ENCODE data around the gene ALPK1.

Gene ALPK1

GRCh38 chr4:112340023-112340422 is 42.9 kb downstream of the ALPK1 start:
- H3K4me1 Mint-ChIP-seq = no peaks in the 10 kb centered on the region
- no peak overlapping the region for H3K27ac Mint-ChIP-seq
- no peaks in the 10 kb centered on the region for H3K9me3 Mint-ChIP-seq
- DNase-seq (ENCODE audit: low spot score in 2 of 2) (no peak), ATAC-seq (no peak)
- H3K36me3 Mint-ChIP-seq = no peaks in the 10 kb centered on the region
- H3K4me3 Mint-ChIP-seq = no peak overlapping the region

- ATAC-seq = no peak
- no peak overlapping the region for H3K4me3 Mint-ChIP-seq
- no peaks in the 10 kb centered on the region for H3K4me1 Mint-ChIP-seq
- no peak for DNase-seq (ENCODE audit: low spot score in 2 of 2)
- H3K9me3 Mint-ChIP-seq = no peaks in the 10 kb centered on the region
- no peaks in the 10 kb centered on the region for H3K36me3 Mint-ChIP-seq
- no peak overlapping the region for H3K27ac Mint-ChIP-seq
Measured at GRCh38 chr4:112341033-112341432, 43.9 kb downstream of the ALPK1 start.

- DNase-seq (ENCODE audit: low spot score in 2 of 2) (no peak), ATAC-seq (no peak)
- Mint-ChIP-seq H3K4me1 (no peaks in the 10 kb centered on the region), H3K36me3 (no peaks in the 10 kb centered on the region), H3K9me3 (no peaks in the 10 kb centered on the region), H3K27ac (no peak overlapping the region), H3K4me3 (no peak overlapping the region)
Measured at GRCh38 chr4:112343330-112344080, 46.3 kb downstream of the ALPK1 start.

GRCh38 chr4:112348488-112349158 is 51.5 kb downstream of the ALPK1 start:
- Mint-ChIP-seq H3K27ac (no peak overlapping the region), H3K4me1 (no peaks in the 10 kb centered on the region), H3K36me3 (no peaks in the 10 kb centered on the region), H3K4me3 (no peak overlapping the region), H3K9me3 (no peaks in the 10 kb centered on the region)
- ATAC-seq = no peak
- no peak for DNase-seq (ENCODE audit: low spot score in 2 of 2)

GRCh38 chr4:112352736-112353135 is 55.6 kb downstream of the ALPK1 start:
- H3K4me1 Mint-ChIP-seq = no peaks in the 10 kb centered on the region
- H3K4me3 Mint-ChIP-seq = no peak overlapping the region
- no peaks in the 10 kb centered on the region for H3K36me3 Mint-ChIP-seq
- no peak overlapping the region for H3K27ac Mint-ChIP-seq
- H3K9me3 Mint-ChIP-seq = no peaks in the 10 kb centered on the region
- ATAC-seq = no peak
- no peak for DNase-seq (ENCODE audit: low spot score in 2 of 2)

- Mint-ChIP-seq H3K4me3 (no peak overlapping the region), H3K27ac (no peak overlapping the region), H3K4me1 (no peaks in the 10 kb centered on the region), H3K36me3 (no peaks in the 10 kb centered on the region), H3K9me3 (no peaks in the 10 kb centered on the region)
- no peak for DNase-seq (ENCODE audit: low spot score in 2 of 2)
- ATAC-seq = no peak
Measured at GRCh38 chr4:112355662-112356061, 58.5 kb downstream of the ALPK1 start.

GRCh38 chr4:112357453-112357852 is 60.3 kb downstream of the ALPK1 start:
- H3K4me3 Mint-ChIP-seq = no peak overlapping the region
- no peak overlapping the region for H3K27ac Mint-ChIP-seq
- no peaks in the 10 kb centered on the region for H3K9me3 Mint-ChIP-seq
- peak; percentile 11 for ATAC-seq
- DNase-seq (ENCODE audit: low spot score in 2 of 2) = no peak
- no peaks in the 10 kb centered on the region for H3K36me3 Mint-ChIP-seq
- no peaks in the 10 kb centered on the region for H3K4me1 Mint-ChIP-seq

GRCh38 chr4:112357897-112358296 is 60.7 kb downstream of the ALPK1 start:
- ATAC-seq (no peak), DNase-seq (ENCODE audit: low spot score in 2 of 2) (no peak)
- Mint-ChIP-seq H3K4me1 (no peaks in the 10 kb centered on the region), H3K4me3 (no peak overlapping the region), H3K27ac (no peak overlapping the region), H3K36me3 (no peaks in the 10 kb centered on the region), H3K9me3 (no peaks in the 10 kb centered on the region)

GRCh38 chr4:112358415-112358814 is 61.2 kb downstream of the ALPK1 start:
- ATAC-seq = no peak
- H3K36me3 Mint-ChIP-seq = no peaks in the 10 kb centered on the region
- no peak for DNase-seq (ENCODE audit: low spot score in 2 of 2)
- no peaks in the 10 kb centered on the region for H3K4me1 Mint-ChIP-seq
- H3K9me3 Mint-ChIP-seq = no peaks in the 10 kb centered on the region
- no peak overlapping the region for H3K27ac Mint-ChIP-seq
- no peak overlapping the region for H3K4me3 Mint-ChIP-seq

GRCh38 chr4:112358952-112359749 is 62.0 kb downstream of the ALPK1 start:
- H3K4me1 Mint-ChIP-seq = no peaks in the 10 kb centered on the region

GRCh38 chr4:112361181-112361791 is 64.1 kb downstream of the ALPK1 start:
- DNase-seq (ENCODE audit: low spot score in 2 of 2) (no peak), ATAC-seq (peak; percentile 48)
- no peaks in the 10 kb centered on the region for H3K36me3 Mint-ChIP-seq
- H3K4me3 Mint-ChIP-seq = no peak overlapping the region
- no peak overlapping the region for H3K27ac Mint-ChIP-seq
- no peaks in the 10 kb centered on the region for H3K4me1 Mint-ChIP-seq
- H3K9me3 Mint-ChIP-seq = peaks cover 4% of the 10 kb centered on the region

More at GRCh38 chr4:112358952-112359749, 62.0 kb downstream of the ALPK1 start:
- DNase-seq (ENCODE audit: low spot score in 2 of 2) = no peak
- Mint-ChIP-seq H3K27ac (no peak overlapping the region), H3K36me3 (no peaks in the 10 kb centered on the region), H3K4me3 (no peak overlapping the region), H3K9me3 (no peaks in the 10 kb centered on the region)
- ATAC-seq = peak; percentile 38

GRCh38 chr4:112370466-112370865 is 73.3 kb downstream of the ALPK1 start:
- DNase-seq (ENCODE audit: low spot score in 2 of 2) (no peak), ATAC-seq (no peak)
- H3K4me1 Mint-ChIP-seq = no peaks in the 10 kb centered on the region
- H3K9me3 Mint-ChIP-seq = peaks cover 3% of the 10 kb centered on the region
- H3K27ac Mint-ChIP-seq = no peak overlapping the region
- no peak overlapping the region for H3K4me3 Mint-ChIP-seq
- no peaks in the 10 kb centered on the region for H3K36me3 Mint-ChIP-seq

GRCh38 chr4:112371361-112371760 is 74.2 kb downstream of the ALPK1 start:
- DNase-seq (ENCODE audit: low spot score in 2 of 2) (no peak), ATAC-seq (no peak)
- Mint-ChIP-seq H3K27ac (no peak overlapping the region), H3K4me3 (no peak overlapping the region), H3K9me3 (peaks cover 3% of the 10 kb centered on the region), H3K4me1 (no peaks in the 10 kb centered on the region), H3K36me3 (no peaks in the 10 kb centered on the region)

- H3K27ac Mint-ChIP-seq = no peak overlapping the region
- DNase-seq (ENCODE audit: low spot score in 2 of 2) (no peak), ATAC-seq (no peak)
- H3K36me3 Mint-ChIP-seq = no peaks in the 10 kb centered on the region
- no peak overlapping the region for H3K4me3 Mint-ChIP-seq
- no peaks in the 10 kb centered on the region for H3K9me3 Mint-ChIP-seq
- H3K4me1 Mint-ChIP-seq = no peaks in the 10 kb centered on the region
Measured at GRCh38 chr4:112374850-112375249, 77.7 kb downstream of the ALPK1 start.

- DNase-seq (ENCODE audit: low spot score in 2 of 2) (no peak), ATAC-seq (no peak)
- H3K4me1 Mint-ChIP-seq = no peaks in the 10 kb centered on the region
Measured at GRCh38 chr4:112377171-112377570, 80.0 kb downstream of the ALPK1 start.

More at GRCh38 chr4:112377171-112377570, 80.0 kb downstream of the ALPK1 start:
- no peak overlapping the region for H3K27ac Mint-ChIP-seq
- H3K9me3 Mint-ChIP-seq = no peaks in the 10 kb centered on the region
- H3K4me3 Mint-ChIP-seq = no peak overlapping the region
- no peaks in the 10 kb centered on the region for H3K36me3 Mint-ChIP-seq

Measured in stimulated activated effector memory CD8-positive, alpha-beta T cell treated with anti-CD3 and anti-CD28 coated beads, Interleukin-12 subunit alpha, Interleukin-12 subunit beta, amount 100 ng/mL, for 72 hours (primary cell).